ENCODE results near the gene ARMC7. TPM values are rescaled to one million over a fixed set of nuclear protein-coding genes. Genes with fewer than 3 reads are reported as not detected.

Gene ARMC7
- total RNA-seq, 4 donors from 2014 or later: 8.2 to 41.1 (median 21.4) TPM

- intact Hi-C loops (cut with DNase I; ENCODE audit: low total_unique reads): no loop called here
- Histone ChIP-seq H3K9me3 (no peaks in the 10 kb centered on the region), H3K4me3 (no peak overlapping the region), H3K27ac (peak overlapping the region; percentile 54 to 97 (median 72)), H3K4me1 (peaks cover 10 to 69% (median 38%) of the 10 kb centered on the region in 4 donors), H3K27me3 (no peaks in the 10 kb centered on the region), H3K36me3 (no peaks in the 10 kb centered on the region)
- in situ Hi-C loops (cut with MboI; ENCODE audit: low pct_ligation_motif_present in 1 of 4, low pct_unique_long_range_greater_than_20kb in 1 of 4, low sequenced_read_pairs in 3 of 4): no loop called here
- DNase-seq: no peak
- WGBS, 2 donors (ENCODE audit: low coverage in 1 of 2): 89% methylated on average over 21 of the region's 33 CpGs; no CpG with 5 or more reads in 1 of the 2 donors
- TF ChIP-seq EP300 (IDR thresholded peaks at IDR 0.05; ENCODE audit: low read depth): no peak
- no peak for TF ChIP-seq POLR2A (IDR thresholded peaks at IDR 0.05)
- no peak for TF ChIP-seq CTCF (IDR thresholded peaks at IDR 0.05)
- no peak for TF ChIP-seq POLR2AphosphoS5 (IDR thresholded peaks at IDR 0.05)
Observed at GRCh38 chr17:75128694-75129505, 19.1 kb downstream of the ARMC7 start.

DNA sequence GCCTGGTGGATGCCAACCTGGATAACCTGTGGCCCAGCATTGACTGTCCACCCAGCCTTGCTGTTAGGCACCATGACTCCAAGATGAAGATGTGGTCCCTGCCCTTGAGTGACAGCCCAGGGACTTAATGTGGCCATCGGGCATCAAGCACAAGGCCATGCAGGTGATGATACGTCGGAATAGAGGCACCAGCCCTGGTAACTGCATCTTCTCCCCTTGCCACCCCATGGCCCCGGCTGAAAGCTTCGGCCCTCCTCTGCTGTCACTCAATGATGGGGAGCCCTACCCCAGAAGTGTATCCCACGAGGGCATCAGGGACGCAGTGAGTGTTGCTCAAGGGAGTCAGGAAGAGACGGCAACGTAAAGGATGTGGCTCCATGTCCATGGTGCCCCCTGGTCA lies 19.8 kb downstream of the ARMC7 start:
- intact Hi-C loops (cut with DNase I; ENCODE audit: low total_unique reads) (no loop called here), in situ Hi-C loops (cut with MboI; ENCODE audit: low pct_ligation_motif_present in 1 of 4, low pct_unique_long_range_greater_than_20kb in 1 of 4, low sequenced_read_pairs in 3 of 4) (no loop called here)
- Histone ChIP-seq H3K4me3 (no peak overlapping the region), H3K27ac (peak overlapping the region in 3 of 4 donors; percentile 54 to 97 (median 93)), H3K36me3 (no peaks in the 10 kb centered on the region), H3K27me3 (no peaks in the 10 kb centered on the region), H3K9me3 (no peaks in the 10 kb centered on the region), H3K4me1 (peaks cover 7 to 65% (median 33%) of the 10 kb centered on the region in 4 donors)
- DNase-seq: no peak
- 96% methylated on average over 8 of the region's 9 CpGs; no CpG with 5 or more reads in 1 of the 2 donors for WGBS, 2 donors (ENCODE audit: low coverage in 1 of 2)
- TF ChIP-seq POLR2AphosphoS5 (IDR thresholded peaks at IDR 0.05) (no peak), EP300 (IDR thresholded peaks at IDR 0.05; ENCODE audit: low read depth) (no peak), POLR2A (IDR thresholded peaks at IDR 0.05) (no peak), CTCF (IDR thresholded peaks at IDR 0.05) (no peak)

DNA sequence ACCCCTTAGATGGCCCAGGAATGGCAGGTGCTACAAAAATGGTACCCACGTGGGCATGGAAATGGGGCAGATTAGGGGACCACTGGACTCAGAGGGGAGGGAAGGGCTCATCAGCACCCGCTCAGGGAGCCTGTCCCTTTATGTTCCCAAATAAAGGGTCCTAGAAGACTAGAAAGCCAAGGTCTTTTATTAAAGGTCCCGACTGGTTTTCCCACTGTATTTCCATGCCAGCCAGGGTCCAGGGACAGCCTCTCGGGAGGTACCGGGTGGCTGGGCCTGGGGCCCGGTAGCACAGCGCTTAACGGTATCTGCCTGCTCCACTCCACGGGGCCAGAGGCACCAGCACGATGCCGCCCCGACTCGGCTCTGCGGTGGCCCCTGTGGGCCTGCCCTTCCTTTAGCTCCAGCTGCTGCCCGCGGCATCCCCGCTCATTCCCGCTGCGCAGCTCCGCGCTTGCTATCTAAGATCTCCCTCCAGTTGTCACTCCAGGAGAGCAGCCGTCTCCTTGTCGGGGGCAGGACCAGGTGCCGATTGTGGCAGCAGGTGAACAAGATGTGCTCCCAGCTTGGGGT lies 20.4 kb downstream of the ARMC7 start:
- H3K27ac ChIP-seq: peak overlapping the region; percentile 90 to 98 (median 95)
- intact Hi-C loops (cut with DNase I; ENCODE audit: low total_unique reads) (no loop called here), in situ Hi-C loops (cut with MboI; ENCODE audit: low pct_ligation_motif_present in 1 of 4, low pct_unique_long_range_greater_than_20kb in 1 of 4, low sequenced_read_pairs in 3 of 4) (no loop called here)
- no peak for TF ChIP-seq CTCF (IDR thresholded peaks at IDR 0.05)
- TF ChIP-seq POLR2AphosphoS5 (IDR thresholded peaks at IDR 0.05): no peak
- TF ChIP-seq POLR2A (IDR thresholded peaks at IDR 0.05): no peak
- TF ChIP-seq EP300 (IDR thresholded peaks at IDR 0.05; ENCODE audit: low read depth): no peak
- peak overlapping the region in 3 of 4 donors; percentile 73 to 94 (median 81) for H3K4me3 ChIP-seq
- no peaks in the 10 kb centered on the region for H3K27me3 ChIP-seq
- no peaks in the 10 kb centered on the region for H3K36me3 ChIP-seq
- H3K9me3 ChIP-seq: no peaks in the 10 kb centered on the region
- DNase-seq: no peak
- WGBS, 2 donors (ENCODE audit: low coverage in 1 of 2): 80% methylated on average over 18 of the region's 24 CpGs; no CpG with 5 or more reads in 1 of the 2 donors
- peaks cover 1 to 59% (median 27%) of the 10 kb centered on the region in 4 donors for H3K4me1 ChIP-seq

DNA sequence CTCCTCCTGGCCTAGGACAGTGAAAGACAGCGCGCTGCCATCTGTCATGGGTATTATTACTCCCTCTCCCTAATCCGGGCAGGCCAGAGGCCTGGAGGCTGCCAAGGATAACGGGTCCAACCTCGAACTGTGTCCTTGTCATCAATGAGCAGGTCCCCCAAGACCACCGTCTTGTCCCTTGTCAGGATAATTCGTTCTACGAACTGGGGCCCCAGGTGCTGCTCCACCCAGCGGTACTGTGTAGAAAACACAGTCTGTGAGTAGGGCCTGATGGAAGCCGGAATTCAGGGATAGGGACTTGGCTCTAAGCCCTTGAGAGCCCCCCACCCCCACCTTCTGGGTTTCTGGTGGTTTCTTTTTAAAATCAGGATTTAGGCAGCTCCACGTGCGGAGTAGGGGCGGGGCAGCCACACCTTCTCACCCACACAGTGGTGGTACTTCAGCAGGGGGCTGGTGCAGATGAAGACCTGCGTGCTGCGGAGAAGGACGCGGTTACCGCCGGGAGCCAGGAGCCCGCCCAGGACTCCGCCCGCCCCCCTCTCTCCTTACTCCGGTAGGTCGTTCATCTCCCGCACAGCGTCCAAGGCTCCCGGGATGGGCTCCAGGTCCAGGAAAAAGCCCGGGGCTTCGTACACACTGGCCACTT lies 21.0 kb downstream of the ARMC7 start:
- Histone ChIP-seq H3K4me1 (peaks cover 0 to 53% (median 24%) of the 10 kb centered on the region in 4 donors), H3K27ac (peak overlapping the region; percentile 90 to 98 (median 95)), H3K27me3 (no peaks in the 10 kb centered on the region), H3K36me3 (no peaks in the 10 kb centered on the region), H3K9me3 (no peaks in the 10 kb centered on the region), H3K4me3 (peak overlapping the region; percentile 34 to 94 (median 77))
- WGBS, 2 donors (ENCODE audit: low coverage in 1 of 2): 11% methylated on average over 29 of the region's 29 CpGs; no CpG with 5 or more reads in 1 of the 2 donors
- TF ChIP-seq POLR2AphosphoS5 (IDR thresholded peaks at IDR 0.05): no peak
- TF ChIP-seq CTCF (IDR thresholded peaks at IDR 0.05): peak; percentile 22 to 67 (median 57)
- TF ChIP-seq POLR2A (IDR thresholded peaks at IDR 0.05): no peak
- no peak for TF ChIP-seq EP300 (IDR thresholded peaks at IDR 0.05; ENCODE audit: low read depth)
- peak; percentile 62 for DNase-seq
- intact Hi-C loops (cut with DNase I; ENCODE audit: low total_unique reads) (no loop called here), in situ Hi-C loops (cut with MboI; ENCODE audit: low pct_ligation_motif_present in 1 of 4, low pct_unique_long_range_greater_than_20kb in 1 of 4, low sequenced_read_pairs in 3 of 4) (no loop called here)
